OCI-LY3 (cell line): ENCODE measurements around the gene GALNT3.

Experiments used
- EZH2phosphoT487 ChIP-seq: fragments of 200-600 bp; shearing (Covaris generic); IDR thresholded peaks from 2 replicates; pipeline ENCODE4 v1.6.1; 2018; ENCODE audit warnings: antibody characterized with exemption, mixed run types, low read depth
- TF ChIP-seq, protein P1 (sequence below): fragments of 200-600, 300-600 bp; sonication (generic); IDR thresholded peaks from 2 replicates; pipeline ENCODE4 v1.5.1; 2014; ENCODE audit warnings: antibody characterized with exemption, low read length, low read depth

DNA sequence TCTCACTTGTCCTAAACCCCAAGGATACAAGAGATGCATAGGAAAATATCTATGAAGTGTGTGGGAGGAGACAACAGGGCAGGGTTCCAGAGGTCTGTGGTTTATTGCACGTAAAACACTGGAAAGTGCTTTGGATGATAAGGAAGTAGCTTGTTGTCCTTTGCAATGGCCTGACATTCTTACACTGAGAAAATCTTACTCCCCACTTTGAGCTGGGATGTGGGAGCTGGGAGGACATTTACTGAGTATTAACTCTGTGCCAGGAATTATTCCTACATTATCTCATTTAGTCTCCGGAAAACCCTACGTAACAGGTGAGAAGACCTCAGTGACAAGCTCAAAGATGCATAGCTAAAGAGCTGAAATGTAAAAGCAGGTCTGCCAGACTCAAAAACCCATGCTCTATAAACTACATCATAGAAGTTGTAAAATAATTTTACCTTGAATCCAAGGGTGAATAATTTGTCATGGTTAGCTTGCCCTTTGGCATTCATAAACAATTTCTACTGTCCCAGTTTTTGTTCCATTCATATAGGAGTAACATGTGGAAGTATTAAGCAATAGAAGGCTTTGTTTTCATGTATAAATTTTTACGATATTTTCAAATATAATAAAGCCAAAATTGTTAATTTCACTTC is 9.2 kb upstream of the GALNT3 start:
- TF ChIP-seq, protein P1, sequence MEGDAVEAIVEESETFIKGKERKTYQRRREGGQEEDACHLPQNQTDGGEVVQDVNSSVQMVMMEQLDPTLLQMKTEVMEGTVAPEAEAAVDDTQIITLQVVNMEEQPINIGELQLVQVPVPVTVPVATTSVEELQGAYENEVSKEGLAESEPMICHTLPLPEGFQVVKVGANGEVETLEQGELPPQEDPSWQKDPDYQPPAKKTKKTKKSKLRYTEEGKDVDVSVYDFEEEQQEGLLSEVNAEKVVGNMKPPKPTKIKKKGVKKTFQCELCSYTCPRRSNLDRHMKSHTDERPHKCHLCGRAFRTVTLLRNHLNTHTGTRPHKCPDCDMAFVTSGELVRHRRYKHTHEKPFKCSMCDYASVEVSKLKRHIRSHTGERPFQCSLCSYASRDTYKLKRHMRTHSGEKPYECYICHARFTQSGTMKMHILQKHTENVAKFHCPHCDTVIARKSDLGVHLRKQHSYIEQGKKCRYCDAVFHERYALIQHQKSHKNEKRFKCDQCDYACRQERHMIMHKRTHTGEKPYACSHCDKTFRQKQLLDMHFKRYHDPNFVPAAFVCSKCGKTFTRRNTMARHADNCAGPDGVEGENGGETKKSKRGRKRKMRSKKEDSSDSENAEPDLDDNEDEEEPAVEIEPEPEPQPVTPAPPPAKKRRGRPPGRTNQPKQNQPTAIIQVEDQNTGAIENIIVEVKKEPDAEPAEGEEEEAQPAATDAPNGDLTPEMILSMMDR: no peak
- no peak for TF ChIP-seq EZH2phosphoT487
